H9 (cell line): ENCODE results near the gene NAP1L1. TPM values are rescaled to one million over a fixed set of nuclear protein-coding genes. Genes with fewer than 3 reads are reported as not detected.

Experiments used
- DNase-seq: peaks from one replicate; pipeline ENCODE4 v3.0.0-alpha.2; 2017
- H2AFZ ChIP-seq: one replicate; pipeline ENCODE4 v1.6.1; 2013; ENCODE audit warnings: mild to moderate bottlenecking, low read length, control low read depth, moderate library complexity
- H2AK5ac ChIP-seq: 2 replicates; pipeline ENCODE4 v1.6.1; 2013; ENCODE audit warnings: low read length, control low read depth, mixed read lengths; ENCODE audit not compliant: insufficient read length
- H2BK120ac ChIP-seq: one replicate; pipeline ENCODE4 v1.6.1; 2013; ENCODE audit warnings: low read depth, mild to moderate bottlenecking, low read length, control low read depth, inconsistent platforms; ENCODE audit not compliant: poor library complexity, severe bottlenecking
- H2BK12ac ChIP-seq: 2 replicates; pipeline ENCODE4 v1.6.1; 2013; ENCODE audit warnings: low read length, control low read depth, mixed read lengths, low read depth; ENCODE audit not compliant: insufficient read length
- H2BK15ac ChIP-seq: 2 replicates; pipeline ENCODE4 v1.6.1; 2013; ENCODE audit warnings: low read depth, low read length, control low read depth
- H2BK20ac ChIP-seq: one replicate; pipeline ENCODE4 v1.6.1; 2013; ENCODE audit warnings: low read depth, mild to moderate bottlenecking, low read length, control low read depth, inconsistent platforms; ENCODE audit not compliant: poor library complexity, severe bottlenecking
- H2BK5ac ChIP-seq: 2 replicates; pipeline ENCODE4 v1.6.1; 2013; ENCODE audit warnings: low read length, control low read depth, mixed read lengths; ENCODE audit not compliant: insufficient read length
- H3K14ac ChIP-seq: 2 replicates; pipeline ENCODE4 v1.6.1; 2013; ENCODE audit warnings: low read length, control low read depth; ENCODE audit not compliant: insufficient read depth
- H3K18ac ChIP-seq: 2 replicates; pipeline ENCODE4 v1.6.1; 2013; ENCODE audit warnings: low read depth, mild to moderate bottlenecking, mixed read lengths, low read length, control low read depth; ENCODE audit not compliant: insufficient read length
- H3K23ac ChIP-seq: 2 replicates; pipeline ENCODE4 v1.6.1; 2013; ENCODE audit warnings: low read length, control low read depth, mixed read lengths, low read depth; ENCODE audit not compliant: insufficient read length
- H3K23me2 ChIP-seq: 2 replicates; pipeline ENCODE4 v1.6.1; 2013; ENCODE audit warnings: low read depth, mild to moderate bottlenecking, mixed read lengths, low read length, control low read depth; ENCODE audit not compliant: insufficient read length, poor library complexity, severe bottlenecking
- H3K27ac ChIP-seq: 2 replicates; pipeline ENCODE4 v1.5.1; 2013; ENCODE audit warnings: low read length, control low read depth, mixed read lengths, low read depth; ENCODE audit not compliant: insufficient read length
- H3K27me3 ChIP-seq: 2 replicates; pipeline ENCODE4 v1.6.1; 2013; ENCODE audit warnings: low read length, control low read depth, inconsistent platforms; ENCODE audit not compliant: insufficient read depth
- H3K4ac ChIP-seq: 2 replicates; pipeline ENCODE4 v1.6.1; 2013; ENCODE audit warnings: low read depth, mild to moderate bottlenecking, control low read depth, inconsistent platforms, low read length, moderate library complexity
- H3K4me1 ChIP-seq: 2 replicates; pipeline ENCODE4 v1.6.1; 2013; ENCODE audit warnings: low read length, control low read depth, inconsistent platforms; ENCODE audit not compliant: insufficient read depth
- H3K4me2 ChIP-seq: 2 replicates; pipeline ENCODE4 v1.6.1; 2013; ENCODE audit warnings: low read length, control low read depth, mixed read lengths; ENCODE audit not compliant: insufficient read length, insufficient read depth
- H3K56ac ChIP-seq: 2 replicates; pipeline ENCODE4 v1.6.1; 2013; ENCODE audit warnings: low read depth, mild to moderate bottlenecking, mixed read lengths, low read length, control low read depth; ENCODE audit not compliant: insufficient read length
- H3K79me1 ChIP-seq: 2 replicates; pipeline ENCODE4 v1.6.1; 2013; ENCODE audit warnings: low read depth, mild to moderate bottlenecking, moderate library complexity, low read length, control low read depth, inconsistent platforms; ENCODE audit not compliant: insufficient read depth, poor library complexity, severe bottlenecking
- H3K79me2 ChIP-seq: 2 replicates; pipeline ENCODE4 v1.6.1; 2013; ENCODE audit warnings: low read length, control low read depth, inconsistent platforms; ENCODE audit not compliant: insufficient read depth
- H3K9ac ChIP-seq: 2 replicates; pipeline ENCODE4 v1.6.1; 2013; ENCODE audit warnings: low read length, control low read depth, mixed read lengths; ENCODE audit not compliant: insufficient read length; ENCODE audit errors: extremely low read depth
- H3K9me3 ChIP-seq: one replicate; pipeline ENCODE4 v1.6.1; 2013; ENCODE audit warnings: low read depth, low read length, inconsistent platforms; ENCODE audit not compliant: control insufficient read depth
- H3T11ph ChIP-seq: one replicate; pipeline ENCODE4 v1.6.1; 2013; ENCODE audit warnings: mild to moderate bottlenecking, low read length, control low read depth, inconsistent platforms
- H4K20me1 ChIP-seq: one replicate; pipeline ENCODE4 v1.6.1; 2013; ENCODE audit not compliant: control insufficient read depth, insufficient read length, insufficient read depth
- H4K5ac ChIP-seq: 2 replicates; pipeline ENCODE4 v1.6.1; 2013; ENCODE audit warnings: low read depth, mild to moderate bottlenecking, mixed read lengths, low read length, control low read depth; ENCODE audit not compliant: insufficient read length
- H4K8ac ChIP-seq: replicated peaks from 2 replicates; pipeline ENCODE4 v1.6.1; 2013; ENCODE audit warnings: low read length, control low read depth, mixed read lengths, low read depth; ENCODE audit not compliant: insufficient read length
- H4K91ac ChIP-seq: 2 replicates; pipeline ENCODE4 v1.6.1; 2013; ENCODE audit warnings: low read depth, mild to moderate bottlenecking, moderate library complexity, mixed read lengths, low read length, control low read depth; ENCODE audit not compliant: insufficient read length
- H3K27ac Mint-ChIP-seq, 3 experiments: 2 replicates in 2 of 3; 3 replicates in 1 of 3; pipeline ENCODE4 v1.8.0; 2020 to 2021; ENCODE audit warnings: mixed read lengths in 3 of 3, mild to moderate bottlenecking in 1 of 3, moderate library complexity in 1 of 3
- H3K27me3 Mint-ChIP-seq: 2 replicates; pipeline ENCODE4 v1.8.0; 2021; ENCODE audit warnings: low read depth, mild to moderate bottlenecking, moderate library complexity, mixed read lengths
- H3K36me3 Mint-ChIP-seq, 3 experiments: 2 replicates in 2 of 3; 3 replicates in 1 of 3; pipeline ENCODE4 v1.8.0; 2020 to 2021; ENCODE audit warnings: low read depth in 3 of 3, mixed read lengths in 3 of 3; ENCODE audit not compliant: insufficient read depth in 1 of 3
- H3K4me1 Mint-ChIP-seq, 2 experiments: 2 replicates each; pipeline ENCODE4 v1.8.0; 2020; ENCODE audit warnings: mixed read lengths in 2 of 2
- H3K4me3 Mint-ChIP-seq, 2 experiments: 2 replicates in 1 of 2; 3 replicates in 1 of 2; pipeline ENCODE4 v1.8.0; 2020 to 2021; ENCODE audit warnings: mild to moderate bottlenecking in 2 of 2, mixed read lengths in 2 of 2, moderate library complexity in 1 of 2
- H3K9me3 Mint-ChIP-seq, 2 experiments: 2 replicates in 1 of 2; 3 replicates in 1 of 2; pipeline ENCODE4 v1.8.0; 2020; ENCODE audit warnings: mild to moderate bottlenecking in 2 of 2, mixed read lengths in 2 of 2, moderate library complexity in 1 of 2
- WGBS: extraction: QIAGEN DNeasy Blood & Tissue Kit; methylation state at CpG from one replicate; pipeline ENCODE4 v1.1.7; 2013; ENCODE audit warnings: missing lambda C conversion rate, low lambda C conversion rate, mixed read lengths; ENCODE audit not compliant: insufficient read length; ENCODE audit errors: extremely low coverage; 5-methylcytosine and 5-hydroxymethylcytosine counted together
- total RNA-seq: library from RNA; stranded (reverse); gene quantifications from 2 replicates; pipeline ENCODE4 v1.2.1, GENCODE V29; 2021
- TF ChIP-seq, protein P1 (sequence below): fragments of 200-600 bp; sonication (generic); conservative IDR thresholded peaks from 3 replicates; pipeline ENCODE4 v1.8.0; 2021; ENCODE audit warnings: antibody characterized with exemption, mild to moderate bottlenecking

NAP1L1 gene
- total RNA-seq, 1 experiment from 2014 or later, result 1,012 TPM

DNA sequence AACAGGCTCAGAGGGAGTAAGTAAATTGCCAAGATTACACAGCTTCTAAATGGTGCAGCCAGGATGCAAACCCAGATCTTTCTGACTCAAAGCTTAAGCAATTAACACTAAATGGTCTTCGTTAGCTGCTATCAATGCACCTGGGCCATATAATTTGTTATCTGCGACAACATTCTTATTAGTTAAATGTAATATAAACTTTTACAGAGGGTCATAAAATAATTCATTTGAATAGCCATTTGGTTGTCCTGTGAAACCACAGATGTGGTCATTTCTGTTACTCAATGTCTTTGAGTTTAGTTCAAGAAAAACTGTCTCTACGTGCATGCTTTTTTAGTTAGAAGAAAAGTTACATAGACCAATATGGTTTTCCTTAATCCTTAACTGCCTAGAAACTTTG is 22.1 kb upstream of the NAP1L1 start:
- H3K4ac ChIP-seq, result no peak overlapping the region
- H3K79me2 ChIP-seq, result no peaks in the 10 kb centered on the region
- Mint-ChIP-seq H3K36me3 (no peaks in the 10 kb centered on the region; a peak in 2 of 7 replicates), H3K27me3 (peaks cover 2% of the 10 kb centered on the region; the same call in 1 of the 2 replicates), H3K9me3 (no peaks in the 10 kb centered on the region), H3K27ac (no peak overlapping the region), H3K4me1 (peaks cover 14 to 17% of the 10 kb centered on the region in 2 experiments), H3K4me3 (no peak overlapping the region)
- no peak overlapping the region for H3T11ph ChIP-seq
- H2BK12ac ChIP-seq, result no peak overlapping the region
- peaks cover 3% of the 10 kb centered on the region; the same call in 1 of the 2 replicates for H3K4me1 ChIP-seq
- H3K27me3 ChIP-seq, result no peaks in the 10 kb centered on the region
- WGBS, result no CpG with 5 or more reads among the region's 3 CpGs
- no peak overlapping the region for H4K8ac ChIP-seq
- no peak overlapping the region for H3K9ac ChIP-seq
- no peak overlapping the region for H2BK20ac ChIP-seq
- no peak overlapping the region for H3K27ac ChIP-seq
- H3K56ac ChIP-seq, result no peak overlapping the region
- no peak overlapping the region for H2AFZ ChIP-seq
- no peaks in the 10 kb centered on the region for H3K23me2 ChIP-seq
- no peak overlapping the region for H2BK5ac ChIP-seq
- H3K9me3 ChIP-seq, result no peaks in the 10 kb centered on the region
- H3K4me2 ChIP-seq, result no peak overlapping the region
- H2BK15ac ChIP-seq, result no peak overlapping the region
- no peak for DNase-seq
- H2BK120ac ChIP-seq, result no peak overlapping the region
- H3K23ac ChIP-seq, result no peak overlapping the region
- no peak overlapping the region for H2AK5ac ChIP-seq
- H3K14ac ChIP-seq, result no peak overlapping the region
- H4K91ac ChIP-seq, result no peak overlapping the region
- H3K79me1 ChIP-seq, result no peaks in the 10 kb centered on the region
- no peaks in the 10 kb centered on the region for H4K20me1 ChIP-seq
- TF ChIP-seq, protein P1, sequence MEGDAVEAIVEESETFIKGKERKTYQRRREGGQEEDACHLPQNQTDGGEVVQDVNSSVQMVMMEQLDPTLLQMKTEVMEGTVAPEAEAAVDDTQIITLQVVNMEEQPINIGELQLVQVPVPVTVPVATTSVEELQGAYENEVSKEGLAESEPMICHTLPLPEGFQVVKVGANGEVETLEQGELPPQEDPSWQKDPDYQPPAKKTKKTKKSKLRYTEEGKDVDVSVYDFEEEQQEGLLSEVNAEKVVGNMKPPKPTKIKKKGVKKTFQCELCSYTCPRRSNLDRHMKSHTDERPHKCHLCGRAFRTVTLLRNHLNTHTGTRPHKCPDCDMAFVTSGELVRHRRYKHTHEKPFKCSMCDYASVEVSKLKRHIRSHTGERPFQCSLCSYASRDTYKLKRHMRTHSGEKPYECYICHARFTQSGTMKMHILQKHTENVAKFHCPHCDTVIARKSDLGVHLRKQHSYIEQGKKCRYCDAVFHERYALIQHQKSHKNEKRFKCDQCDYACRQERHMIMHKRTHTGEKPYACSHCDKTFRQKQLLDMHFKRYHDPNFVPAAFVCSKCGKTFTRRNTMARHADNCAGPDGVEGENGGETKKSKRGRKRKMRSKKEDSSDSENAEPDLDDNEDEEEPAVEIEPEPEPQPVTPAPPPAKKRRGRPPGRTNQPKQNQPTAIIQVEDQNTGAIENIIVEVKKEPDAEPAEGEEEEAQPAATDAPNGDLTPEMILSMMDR, result no peak
- H3K18ac ChIP-seq, result no peak overlapping the region
- no peak overlapping the region for H4K5ac ChIP-seq
